Esophagus squamous epithelium (tissue), 5 donors: ENCODE results near the gene SERHL2. TPM values are rescaled to one million over a fixed set of nuclear protein-coding genes. Genes with fewer than 3 reads are reported as not detected.
"Not testable (repeated sequence)": the region's sequence is repeated elsewhere in the genome, so short reads cannot be mapped to it uniquely, and the experiment has no call there.

Experiments used
- DNase-seq: peaks from one replicate; lab custom pipeline; 2025; lab: John Stamatoyannopoulos, UW
- H3K27ac ChIP-seq, 4 donors: fragments of 200-600 bp; sonication (generic); one replicate each; pipeline ENCODE4 v1.5.1; 2016 to 2019; ENCODE audit warnings: mild to moderate bottlenecking in 1 of 4
- H3K27me3 ChIP-seq, 4 donors: fragments of 200-600 bp; sonication (generic); 1 replicate in 3 of 4; 2 replicates in 1 of 4; pipeline versions ENCODE4 v1.5.1 to v1.6.0; 2017 to 2021; ENCODE audit warnings: antibody characterized with exemption in 1 of 4
- H3K36me3 ChIP-seq, 3 donors: fragments of 200-600 bp; sonication (generic); one replicate each; pipeline ENCODE4 v1.5.1; 2016 to 2019
- H3K4me1 ChIP-seq, 3 donors: fragments of 200-600 bp; sonication (generic); one replicate each; pipeline ENCODE4 v1.5.1; 2017 to 2019
- H3K4me3 ChIP-seq, 4 donors: fragments of 200-600 bp; sonication (generic); 1 replicate in 3 of 4; 2 replicates in 1 of 4; pipeline ENCODE4 v1.5.1; 2016 to 2019; ENCODE audit warnings: mild to moderate bottlenecking in 2 of 4, moderate library complexity in 1 of 4
- H3K9me3 ChIP-seq, 3 donors: fragments of 200-600 bp; sonication (generic); one replicate each; pipeline ENCODE4 v1.5.1; 2016 to 2019
- CTCF ChIP-seq, 6 experiments: fragments of 450-650 bp in 4 of 6; fragments of 200-600 bp in 2 of 6; sonication (generic) in 2 of 6; IDR thresholded peaks; one replicate each; pipeline ENCODE4 v1.5.1; 2016 to 2019; ENCODE audit warnings: antibody characterized with exemption in 6 of 6, mild to moderate bottlenecking in 4 of 6, moderate library complexity in 4 of 6
- POLR2A ChIP-seq, 4 donors: fragments of 450-650 bp; IDR thresholded peaks; one replicate each; pipeline ENCODE4 v1.6.1; 2017; ENCODE audit warnings: antibody characterized with exemption in 4 of 4, mild to moderate bottlenecking in 4 of 4, moderate library complexity in 3 of 4
- WGBS, 2 donors: methylation state at CpG; one replicate each; pipeline ENCODE4 v1.1.5; 2018; 5-methylcytosine and 5-hydroxymethylcytosine counted together
- intact Hi-C: fragments of 100-400 bp; cut with DNase I; formaldehyde crosslinking; loops from one replicate; pipeline ENCODE4 v1.15.0; 2022
- total RNA-seq, 4 donors: library from RNA; depleted of rRNA; stranded (reverse); fragments of >200 nt; gene quantifications; one replicate each; pipeline ENCODE4 v1.1.0, GENCODE V29; 2016
- donor health status: DM: yes; HTN: yes; CAD: no.

SERHL2 gene
- total RNA-seq, 4 donors from 2014 or later = 2.1 to 5.1 (median 3.6) TPM

- intact Hi-C loops = no loop called here
- Histone ChIP-seq H3K9me3 (no peaks in the 10 kb centered on the region), H3K27ac (no peak overlapping the region), H3K4me3 (no peak overlapping the region), H3K36me3 (no peaks in the 10 kb centered on the region), H3K27me3 (peaks cover 0 to 6% (median 0%) of the 10 kb centered on the region in 4 donors), H3K4me1 (no peaks in the 10 kb centered on the region)
- 58 to 68% methylated on average over 9 of the region's 9 CpGs for WGBS, 2 donors
- no peak for TF ChIP-seq CTCF (IDR thresholded peaks at IDR 0.05)
- no peak for TF ChIP-seq POLR2A (IDR thresholded peaks at IDR 0.05)
- DNase-seq = no peak
These were observed 6.2 kb upstream of the SERHL2 start for GRCh38 chr22:42547562-42547961.

- H3K4me1 ChIP-seq, H3K27ac ChIP-seq, DNase-seq, H3K27me3 ChIP-seq, H3K4me3 ChIP-seq, H3K36me3 ChIP-seq, intact Hi-C loops, H3K9me3 ChIP-seq: not testable (repeated sequence)
- WGBS, 2 donors = 58 to 70% methylated on average over 6 of the region's 6 CpGs
These were observed 5.6 kb upstream of the SERHL2 start for GRCh38 chr22:42548126-42548525.

- Histone ChIP-seq H3K4me1 (peaks cover 0 to 10% (median 0%) of the 10 kb centered on the region in 3 donors), H3K36me3 (no peaks in the 10 kb centered on the region), H3K27ac (no peak overlapping the region), H3K9me3 (no peaks in the 10 kb centered on the region), H3K4me3 (no peak overlapping the region), H3K27me3 (peaks cover 0 to 6% (median 0%) of the 10 kb centered on the region in 4 donors)
- TF ChIP-seq POLR2A (IDR thresholded peaks at IDR 0.05) (no peak), CTCF (IDR thresholded peaks at IDR 0.05) (no peak)
- WGBS, 2 donors = 79 to 81% methylated on average over 16 to 19 of the region's 19 CpGs
- no peak for DNase-seq
- intact Hi-C loops = no loop called here
These were observed 5.0 kb upstream of the SERHL2 start for GRCh38 chr22:42548597-42549330.

GRCh38 chr22:42549331-42550060 is 4.3 kb upstream of the SERHL2 start:
- H3K36me3 ChIP-seq = no peaks in the 10 kb centered on the region
- 74 to 79% methylated on average over 11 of the region's 11 CpGs for WGBS, 2 donors
- DNase-seq = no peak
- H3K27me3 ChIP-seq = peaks cover 0 to 6% (median 0%) of the 10 kb centered on the region in 4 donors
- H3K4me3 ChIP-seq = no peak overlapping the region
- no peak for TF ChIP-seq POLR2A (IDR thresholded peaks at IDR 0.05)
- no peak for TF ChIP-seq CTCF (IDR thresholded peaks at IDR 0.05)
- peaks cover 3 to 18% (median 6%) of the 10 kb centered on the region in 3 donors for H3K4me1 ChIP-seq
- H3K27ac ChIP-seq = no peak overlapping the region
- intact Hi-C loops = no loop called here
- no peaks in the 10 kb centered on the region for H3K9me3 ChIP-seq

- DNase-seq, H3K36me3 ChIP-seq, intact Hi-C loops, H3K27me3 ChIP-seq, H3K27ac ChIP-seq, H3K9me3 ChIP-seq: not testable (repeated sequence)
- Histone ChIP-seq H3K4me1 (peaks cover 3 to 19% (median 6%) of the 10 kb centered on the region in 3 donors), H3K4me3 (peak overlapping the region in 1 of 4 donors; percentile 12)
- WGBS, 2 donors = 19 to 60% methylated on average over 4 to 6 of the region's 6 CpGs
These were observed 1.5 kb upstream of the SERHL2 start for GRCh38 chr22:42552294-42552647.

GRCh38 chr22:42560381-42560780 is 6.6 kb downstream of the SERHL2 start:
- Histone ChIP-seq H3K4me1 (peaks cover 3 to 32% (median 4%) of the 10 kb centered on the region in 3 donors), H3K4me3 (no peak overlapping the region), H3K27me3 (no peaks in the 10 kb centered on the region), H3K27ac (peak overlapping the region in 2 of 4 donors; percentile 19 to 54), H3K9me3 (no peaks in the 10 kb centered on the region), H3K36me3 (no peaks in the 10 kb centered on the region)
- 26 to 45% methylated on average over 4 to 6 of the region's 8 CpGs for WGBS, 2 donors
- intact Hi-C loops = no loop called here
- no peak for DNase-seq
- TF ChIP-seq POLR2A (IDR thresholded peaks at IDR 0.05) (no peak), CTCF (IDR thresholded peaks at IDR 0.05) (no peak)
